ENCODE measurements around the gene IGSF21. TPM values are rescaled to one million over a fixed set of nuclear protein-coding genes. Genes with fewer than 3 reads are reported as not detected.

IGSF21 gene
- total RNA-seq, 1 donor: not detected

- DNase-seq (ENCODE audit: low read depth): no peak
- TF ChIP-seq CTCF (IDR thresholded peaks at IDR 0.05; ENCODE audit: insufficient read depth, low read depth, low read length): no peak
- no peak overlapping the region for H3K4me3 ChIP-seq (ENCODE audit: low read depth, low read length)
Measured at GRCh38 chr1:18233176-18233864, 125.7 kb downstream of the IGSF21 start.

- DNase-seq (ENCODE audit: low read depth): no peak
- H3K4me3 ChIP-seq (ENCODE audit: low read depth, low read length): no peak overlapping the region
- TF ChIP-seq CTCF (IDR thresholded peaks at IDR 0.05; ENCODE audit: insufficient read depth, low read depth, low read length): peak; percentile 48
Measured at GRCh38 chr1:18234790-18235242, 127.2 kb downstream of the IGSF21 start.

GRCh38 chr1:18237371-18237770 is 129.8 kb downstream of the IGSF21 start:
- TF ChIP-seq CTCF (IDR thresholded peaks at IDR 0.05; ENCODE audit: insufficient read depth, low read depth, low read length): no peak

GRCh38 chr1:18238190-18238589 is 130.6 kb downstream of the IGSF21 start:
- H3K4me3 ChIP-seq (ENCODE audit: low read depth, low read length): no peak overlapping the region
- DNase-seq (ENCODE audit: low read depth): no peak
- TF ChIP-seq CTCF (IDR thresholded peaks at IDR 0.05; ENCODE audit: insufficient read depth, low read depth, low read length): no peak

More at GRCh38 chr1:18237371-18237770, 129.8 kb downstream of the IGSF21 start:
- DNase-seq (ENCODE audit: low read depth): no peak
- H3K4me3 ChIP-seq (ENCODE audit: low read depth, low read length): no peak overlapping the region

GRCh38 chr1:18239671-18240070 is 132.1 kb downstream of the IGSF21 start:
- H3K4me3 ChIP-seq (ENCODE audit: low read depth, low read length): no peak overlapping the region
- no peak for DNase-seq (ENCODE audit: low read depth)
- TF ChIP-seq CTCF (IDR thresholded peaks at IDR 0.05; ENCODE audit: insufficient read depth, low read depth, low read length): no peak

- H3K4me3 ChIP-seq (ENCODE audit: low read depth, low read length): no peak overlapping the region
- TF ChIP-seq CTCF (IDR thresholded peaks at IDR 0.05; ENCODE audit: insufficient read depth, low read depth, low read length): no peak
- DNase-seq (ENCODE audit: low read depth): no peak
Measured at GRCh38 chr1:18240906-18241305, 133.3 kb downstream of the IGSF21 start.

GRCh38 chr1:18241891-18242290 is 134.3 kb downstream of the IGSF21 start:
- no peak for TF ChIP-seq CTCF (IDR thresholded peaks at IDR 0.05; ENCODE audit: insufficient read depth, low read depth, low read length)
- no peak for DNase-seq (ENCODE audit: low read depth)
- H3K4me3 ChIP-seq (ENCODE audit: low read depth, low read length): no peak overlapping the region

Data from fibroblast of villous mesenchyme (primary cell).